ENCODE results near the gene ATG2A. TPM values are rescaled to one million over a fixed set of nuclear protein-coding genes. Genes with fewer than 3 reads are reported as not detected.

Gene ATG2A
- polyA plus RNA-seq, 1 donor (not counting 4 experiments of a cell fraction or from before 2014, with no cell fraction given) = 2.4 TPM

DNA sequence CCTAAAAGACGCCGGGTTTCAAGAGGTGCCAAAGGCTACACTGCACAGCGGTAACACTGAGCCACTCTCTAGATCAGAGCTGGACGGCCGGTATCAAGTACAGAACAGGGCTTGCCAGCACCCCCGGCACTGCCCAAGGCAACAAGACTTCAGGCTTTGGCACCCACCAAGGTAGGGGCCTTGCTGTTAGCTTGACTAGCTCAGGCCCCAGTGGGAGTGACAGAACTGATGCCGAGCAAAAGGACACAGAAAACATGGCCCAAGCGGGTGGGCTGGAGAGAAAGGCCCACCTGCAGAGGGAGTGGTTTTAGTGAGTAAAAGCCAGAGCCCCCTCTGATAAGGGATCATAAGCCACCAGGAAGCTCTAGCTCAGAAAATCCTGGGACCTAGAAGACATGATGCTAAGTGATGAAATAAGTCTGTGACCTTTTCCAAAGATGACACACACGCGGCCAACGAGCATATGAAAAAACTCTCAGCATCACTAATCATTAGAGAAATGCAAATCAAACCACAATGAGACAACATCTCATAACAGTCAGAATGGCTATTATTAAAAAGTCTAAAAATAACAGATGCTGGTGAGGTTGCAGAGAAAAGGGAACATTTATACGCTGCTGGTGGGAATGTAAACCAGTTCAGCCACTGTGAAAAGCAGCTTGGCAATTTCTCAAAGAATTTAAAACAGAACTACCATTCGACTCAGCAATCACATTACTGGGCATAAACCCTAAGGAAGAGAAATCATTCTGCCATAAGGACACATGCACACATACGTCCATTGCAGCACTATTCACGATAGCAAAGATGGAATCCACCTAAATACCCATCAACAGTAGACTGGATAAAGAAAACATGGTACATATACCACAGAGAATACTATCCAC is 51.5 kb downstream of the ATG2A start:
- peaks cover 77% of the 10 kb centered on the region for H3K4me1 ChIP-seq (ENCODE audit: control insufficient read depth, extremely low read depth, insufficient read depth, low read length)
- peaks cover 11% of the 10 kb centered on the region for H4K20me1 ChIP-seq (ENCODE audit: control insufficient read depth, extremely low read depth, insufficient read depth, low read length)
- peaks cover 80% of the 10 kb centered on the region for H3K79me2 ChIP-seq (ENCODE audit: control insufficient read depth, insufficient read depth, low read length)
- peak; percentile 41 for FAIRE-seq
- DNase-seq (ENCODE audit: low read depth, low spot score) = no peak
- dilution Hi-C loops (cut with MboI; ENCODE audit: extremely low pct_ligation_motif_present, low sequenced_read_pairs) = no loop called here
- no peak overlapping the region for H3K4me2 ChIP-seq (ENCODE audit: control insufficient read depth, extremely low read depth, insufficient read depth, low read depth, low read length)
- H2AFZ ChIP-seq (ENCODE audit: control insufficient read depth, low read length) = no peak overlapping the region
- peak overlapping the region; percentile 60 for H3K9ac ChIP-seq (ENCODE audit: control insufficient read depth, extremely low read depth, insufficient read depth, low read length)
- no peak for TF ChIP-seq EZH2 (IDR thresholded peaks at IDR 0.05; ENCODE audit: low read length)
- TF ChIP-seq, protein P1, sequence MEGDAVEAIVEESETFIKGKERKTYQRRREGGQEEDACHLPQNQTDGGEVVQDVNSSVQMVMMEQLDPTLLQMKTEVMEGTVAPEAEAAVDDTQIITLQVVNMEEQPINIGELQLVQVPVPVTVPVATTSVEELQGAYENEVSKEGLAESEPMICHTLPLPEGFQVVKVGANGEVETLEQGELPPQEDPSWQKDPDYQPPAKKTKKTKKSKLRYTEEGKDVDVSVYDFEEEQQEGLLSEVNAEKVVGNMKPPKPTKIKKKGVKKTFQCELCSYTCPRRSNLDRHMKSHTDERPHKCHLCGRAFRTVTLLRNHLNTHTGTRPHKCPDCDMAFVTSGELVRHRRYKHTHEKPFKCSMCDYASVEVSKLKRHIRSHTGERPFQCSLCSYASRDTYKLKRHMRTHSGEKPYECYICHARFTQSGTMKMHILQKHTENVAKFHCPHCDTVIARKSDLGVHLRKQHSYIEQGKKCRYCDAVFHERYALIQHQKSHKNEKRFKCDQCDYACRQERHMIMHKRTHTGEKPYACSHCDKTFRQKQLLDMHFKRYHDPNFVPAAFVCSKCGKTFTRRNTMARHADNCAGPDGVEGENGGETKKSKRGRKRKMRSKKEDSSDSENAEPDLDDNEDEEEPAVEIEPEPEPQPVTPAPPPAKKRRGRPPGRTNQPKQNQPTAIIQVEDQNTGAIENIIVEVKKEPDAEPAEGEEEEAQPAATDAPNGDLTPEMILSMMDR (optimal IDR thresholded peaks at IDR 0.05 in 1 of 3, IDR thresholded peaks at IDR 0.05 in 1 of 3, conservative IDR thresholded peaks at IDR 0.05 in 1 of 3; ENCODE audit: extremely low read depth in 1 of 3, insufficient read depth in 2 of 3, low read length in 3 of 3) = no peak
- no peak overlapping the region for H3K4me3 ChIP-seq (ENCODE audit: control insufficient read depth in 2 of 3, extremely low read depth in 1 of 3, insufficient read depth in 2 of 3, low read depth in 1 of 3, low read length in 3 of 3)
- H3K27ac ChIP-seq (ENCODE audit: control insufficient read depth, insufficient read depth, low read length) = peak overlapping the region; percentile 74
- peaks cover 14% of the 10 kb centered on the region for H3K9me1 ChIP-seq (ENCODE audit: control insufficient read depth, extremely low read depth, insufficient read depth, low read length)
- H3K9me3 ChIP-seq (ENCODE audit: control insufficient read depth, low read depth, low read length) = no peaks in the 10 kb centered on the region
- peaks cover 8 to 23% of the 10 kb centered on the region in 2 experiments for H3K36me3 ChIP-seq (ENCODE audit: control insufficient read depth in 2 of 2, extremely low read depth in 1 of 2, insufficient read depth in 2 of 2, low read length in 2 of 2)
- H3K27me3 ChIP-seq (ENCODE audit: control insufficient read depth, extremely low read depth, insufficient read depth, low read length) = no peaks in the 10 kb centered on the region

GRCh38 chr11:64864473-64865285 is 52.3 kb downstream of the ATG2A start:
- Histone ChIP-seq H3K9ac (ENCODE audit: control insufficient read depth, extremely low read depth, insufficient read depth, low read length) (peak overlapping the region; percentile 60), H3K9me3 (ENCODE audit: control insufficient read depth, low read depth, low read length) (no peaks in the 10 kb centered on the region), H2AFZ (ENCODE audit: control insufficient read depth, low read length) (no peak overlapping the region), H3K4me1 (ENCODE audit: control insufficient read depth, extremely low read depth, insufficient read depth, low read length) (peaks cover 68% of the 10 kb centered on the region), H3K9me1 (ENCODE audit: control insufficient read depth, extremely low read depth, insufficient read depth, low read length) (peaks cover 11% of the 10 kb centered on the region), H3K27me3 (ENCODE audit: control insufficient read depth, extremely low read depth, insufficient read depth, low read length) (no peaks in the 10 kb centered on the region), H4K20me1 (ENCODE audit: control insufficient read depth, extremely low read depth, insufficient read depth, low read length) (peaks cover 6% of the 10 kb centered on the region), H3K79me2 (ENCODE audit: control insufficient read depth, insufficient read depth, low read length) (peaks cover 80% of the 10 kb centered on the region), H3K27ac (ENCODE audit: control insufficient read depth, insufficient read depth, low read length) (peak overlapping the region; percentile 74), H3K4me2 (ENCODE audit: control insufficient read depth, extremely low read depth, insufficient read depth, low read depth, low read length) (peak overlapping the region; percentile 74), H3K36me3 (ENCODE audit: control insufficient read depth in 2 of 2, extremely low read depth in 1 of 2, insufficient read depth in 2 of 2, low read length in 2 of 2) (peaks cover 11 to 15% of the 10 kb centered on the region in 2 experiments), H3K4me3 (ENCODE audit: control insufficient read depth in 2 of 3, extremely low read depth in 1 of 3, insufficient read depth in 2 of 3, low read depth in 1 of 3, low read length in 3 of 3) (peak overlapping the region in 2 of 3 experiments; percentile 4 to 23)
- FAIRE-seq = peak; percentile 59
- DNase-seq (ENCODE audit: low read depth, low spot score) = no peak
- dilution Hi-C loops (cut with MboI; ENCODE audit: extremely low pct_ligation_motif_present, low sequenced_read_pairs) = no loop called here
- TF ChIP-seq, protein P1 (optimal IDR thresholded peaks at IDR 0.05 in 1 of 3, IDR thresholded peaks at IDR 0.05 in 1 of 3, conservative IDR thresholded peaks at IDR 0.05 in 1 of 3; ENCODE audit: extremely low read depth in 1 of 3, insufficient read depth in 2 of 3, low read length in 3 of 3) = no peak
- no peak for TF ChIP-seq EZH2 (IDR thresholded peaks at IDR 0.05; ENCODE audit: low read length)

Measured in keratinocyte (primary cell).